H9 (cell line): Measurements from ENCODE around the gene MGST2. TPM values are rescaled to one million over a fixed set of nuclear protein-coding genes. Genes with fewer than 3 reads are reported as not detected.
A peak's percentile ranks its signal among the peaks of the same experiment; 100 is the strongest.

Experiments
- DNase-seq: peaks from one replicate; pipeline ENCODE4 v3.0.0-alpha.2; 2017
- H2AFZ ChIP-seq: one replicate; pipeline ENCODE4 v1.6.1; 2013; ENCODE audit warnings: mild to moderate bottlenecking, low read length, control low read depth, moderate library complexity
- H2AK5ac ChIP-seq: 2 replicates; pipeline ENCODE4 v1.6.1; 2013; ENCODE audit warnings: low read length, control low read depth, mixed read lengths; ENCODE audit not compliant: insufficient read length
- H2BK120ac ChIP-seq: one replicate; pipeline ENCODE4 v1.6.1; 2013; ENCODE audit warnings: low read depth, mild to moderate bottlenecking, low read length, control low read depth, inconsistent platforms; ENCODE audit not compliant: poor library complexity, severe bottlenecking
- H2BK12ac ChIP-seq: 2 replicates; pipeline ENCODE4 v1.6.1; 2013; ENCODE audit warnings: low read length, control low read depth, mixed read lengths, low read depth; ENCODE audit not compliant: insufficient read length
- H2BK15ac ChIP-seq: 2 replicates; pipeline ENCODE4 v1.6.1; 2013; ENCODE audit warnings: low read depth, low read length, control low read depth
- H2BK20ac ChIP-seq: one replicate; pipeline ENCODE4 v1.6.1; 2013; ENCODE audit warnings: low read depth, mild to moderate bottlenecking, low read length, control low read depth, inconsistent platforms; ENCODE audit not compliant: poor library complexity, severe bottlenecking
- H2BK5ac ChIP-seq: 2 replicates; pipeline ENCODE4 v1.6.1; 2013; ENCODE audit warnings: low read length, control low read depth, mixed read lengths; ENCODE audit not compliant: insufficient read length
- H3K14ac ChIP-seq: 2 replicates; pipeline ENCODE4 v1.6.1; 2013; ENCODE audit warnings: low read length, control low read depth; ENCODE audit not compliant: insufficient read depth
- H3K18ac ChIP-seq: 2 replicates; pipeline ENCODE4 v1.6.1; 2013; ENCODE audit warnings: low read depth, mild to moderate bottlenecking, mixed read lengths, low read length, control low read depth; ENCODE audit not compliant: insufficient read length
- H3K23ac ChIP-seq: 2 replicates; pipeline ENCODE4 v1.6.1; 2013; ENCODE audit warnings: low read length, control low read depth, mixed read lengths, low read depth; ENCODE audit not compliant: insufficient read length
- H3K23me2 ChIP-seq: 2 replicates; pipeline ENCODE4 v1.6.1; 2013; ENCODE audit warnings: low read depth, mild to moderate bottlenecking, mixed read lengths, low read length, control low read depth; ENCODE audit not compliant: insufficient read length, poor library complexity, severe bottlenecking
- H3K27ac ChIP-seq: 2 replicates; pipeline ENCODE4 v1.5.1; 2013; ENCODE audit warnings: low read length, control low read depth, mixed read lengths, low read depth; ENCODE audit not compliant: insufficient read length
- H3K27me3 ChIP-seq: 2 replicates; pipeline ENCODE4 v1.6.1; 2013; ENCODE audit warnings: low read length, control low read depth, inconsistent platforms; ENCODE audit not compliant: insufficient read depth
- H3K4ac ChIP-seq: 2 replicates; pipeline ENCODE4 v1.6.1; 2013; ENCODE audit warnings: low read depth, mild to moderate bottlenecking, control low read depth, inconsistent platforms, low read length, moderate library complexity
- H3K4me1 ChIP-seq: 2 replicates; pipeline ENCODE4 v1.6.1; 2013; ENCODE audit warnings: low read length, control low read depth, inconsistent platforms; ENCODE audit not compliant: insufficient read depth
- H3K4me2 ChIP-seq: 2 replicates; pipeline ENCODE4 v1.6.1; 2013; ENCODE audit warnings: low read length, control low read depth, mixed read lengths; ENCODE audit not compliant: insufficient read length, insufficient read depth
- H3K56ac ChIP-seq: 2 replicates; pipeline ENCODE4 v1.6.1; 2013; ENCODE audit warnings: low read depth, mild to moderate bottlenecking, mixed read lengths, low read length, control low read depth; ENCODE audit not compliant: insufficient read length
- H3K79me1 ChIP-seq: 2 replicates; pipeline ENCODE4 v1.6.1; 2013; ENCODE audit warnings: low read depth, mild to moderate bottlenecking, moderate library complexity, low read length, control low read depth, inconsistent platforms; ENCODE audit not compliant: insufficient read depth, poor library complexity, severe bottlenecking
- H3K79me2 ChIP-seq: 2 replicates; pipeline ENCODE4 v1.6.1; 2013; ENCODE audit warnings: low read length, control low read depth, inconsistent platforms; ENCODE audit not compliant: insufficient read depth
- H3K9ac ChIP-seq: 2 replicates; pipeline ENCODE4 v1.6.1; 2013; ENCODE audit warnings: low read length, control low read depth, mixed read lengths; ENCODE audit not compliant: insufficient read length; ENCODE audit errors: extremely low read depth
- H3K9me3 ChIP-seq: one replicate; pipeline ENCODE4 v1.6.1; 2013; ENCODE audit warnings: low read depth, low read length, inconsistent platforms; ENCODE audit not compliant: control insufficient read depth
- H3T11ph ChIP-seq: one replicate; pipeline ENCODE4 v1.6.1; 2013; ENCODE audit warnings: mild to moderate bottlenecking, low read length, control low read depth, inconsistent platforms
- H4K20me1 ChIP-seq: one replicate; pipeline ENCODE4 v1.6.1; 2013; ENCODE audit not compliant: control insufficient read depth, insufficient read length, insufficient read depth
- H4K5ac ChIP-seq: 2 replicates; pipeline ENCODE4 v1.6.1; 2013; ENCODE audit warnings: low read depth, mild to moderate bottlenecking, mixed read lengths, low read length, control low read depth; ENCODE audit not compliant: insufficient read length
- H4K8ac ChIP-seq: replicated peaks from 2 replicates; pipeline ENCODE4 v1.6.1; 2013; ENCODE audit warnings: low read length, control low read depth, mixed read lengths, low read depth; ENCODE audit not compliant: insufficient read length
- H4K91ac ChIP-seq: 2 replicates; pipeline ENCODE4 v1.6.1; 2013; ENCODE audit warnings: low read depth, mild to moderate bottlenecking, moderate library complexity, mixed read lengths, low read length, control low read depth; ENCODE audit not compliant: insufficient read length
- H3K27ac Mint-ChIP-seq, 3 experiments: 2 replicates in 2 of 3; 3 replicates in 1 of 3; pipeline ENCODE4 v1.8.0; 2020 to 2021; ENCODE audit warnings: mixed read lengths in 3 of 3, mild to moderate bottlenecking in 1 of 3, moderate library complexity in 1 of 3
- H3K27me3 Mint-ChIP-seq: 2 replicates; pipeline ENCODE4 v1.8.0; 2021; ENCODE audit warnings: low read depth, mild to moderate bottlenecking, moderate library complexity, mixed read lengths
- H3K36me3 Mint-ChIP-seq, 3 experiments: 2 replicates in 2 of 3; 3 replicates in 1 of 3; pipeline ENCODE4 v1.8.0; 2020 to 2021; ENCODE audit warnings: low read depth in 3 of 3, mixed read lengths in 3 of 3; ENCODE audit not compliant: insufficient read depth in 1 of 3
- H3K4me1 Mint-ChIP-seq, 2 experiments: 2 replicates each; pipeline ENCODE4 v1.8.0; 2020; ENCODE audit warnings: mixed read lengths in 2 of 2
- H3K4me3 Mint-ChIP-seq, 2 experiments: 2 replicates in 1 of 2; 3 replicates in 1 of 2; pipeline ENCODE4 v1.8.0; 2020 to 2021; ENCODE audit warnings: mild to moderate bottlenecking in 2 of 2, mixed read lengths in 2 of 2, moderate library complexity in 1 of 2
- H3K9me3 Mint-ChIP-seq, 2 experiments: 2 replicates in 1 of 2; 3 replicates in 1 of 2; pipeline ENCODE4 v1.8.0; 2020; ENCODE audit warnings: mild to moderate bottlenecking in 2 of 2, mixed read lengths in 2 of 2, moderate library complexity in 1 of 2
- WGBS: extraction: QIAGEN DNeasy Blood & Tissue Kit; methylation state at CpG from one replicate; pipeline ENCODE4 v1.1.7; 2013; ENCODE audit warnings: missing lambda C conversion rate, low lambda C conversion rate, mixed read lengths; ENCODE audit not compliant: insufficient read length; ENCODE audit errors: extremely low coverage; 5-methylcytosine and 5-hydroxymethylcytosine counted together
- total RNA-seq: library from RNA; stranded (reverse); gene quantifications from 2 replicates; pipeline ENCODE4 v1.2.1, GENCODE V29; 2021
- TF ChIP-seq, protein P1 (sequence below): fragments of 200-600 bp; sonication (generic); conservative IDR thresholded peaks from 3 replicates; pipeline ENCODE4 v1.8.0; 2021; ENCODE audit warnings: antibody characterized with exemption, mild to moderate bottlenecking

Gene MGST2
- total RNA-seq, 1 experiment from 2014 or later = 6.4 TPM

DNA sequence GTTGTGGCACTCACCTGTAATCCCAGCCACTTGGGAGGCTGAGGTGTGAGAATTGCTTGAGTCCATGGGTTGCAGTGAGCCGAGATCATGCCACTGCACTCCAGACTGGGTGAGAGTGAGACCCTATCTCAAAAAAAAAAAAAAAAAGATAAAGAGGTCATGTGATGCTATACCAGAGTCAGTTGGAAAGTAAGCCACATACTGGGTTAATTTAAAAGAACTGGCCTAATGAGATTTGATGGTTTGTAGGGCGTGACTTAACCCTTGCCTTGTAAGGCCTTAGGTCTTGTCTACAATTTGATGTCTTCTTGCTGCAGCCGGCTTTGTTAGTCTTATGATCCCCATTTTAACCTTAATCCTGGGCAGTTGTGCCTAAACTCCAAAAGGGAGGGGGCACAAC lies 5.2 kb downstream of the MGST2 start:
- H3K4me1 Mint-ChIP-seq = peaks cover 44 to 54% of the 10 kb centered on the region in 2 experiments
- peak overlapping the region in 2 of 3 experiments; percentile 5 to 17; a peak in 1 of 7 replicates for H3K27ac Mint-ChIP-seq
- no peak overlapping the region for H3K4me3 Mint-ChIP-seq

More for the DNA sequence above, 5.2 kb downstream of the MGST2 start:
- H2BK120ac ChIP-seq = no peak overlapping the region
- H3K9me3 ChIP-seq = no peaks in the 10 kb centered on the region
- no peak overlapping the region for H3K4me2 ChIP-seq
- H3K18ac ChIP-seq = no peak overlapping the region
- no peak overlapping the region for H4K8ac ChIP-seq
- TF ChIP-seq, protein P1, sequence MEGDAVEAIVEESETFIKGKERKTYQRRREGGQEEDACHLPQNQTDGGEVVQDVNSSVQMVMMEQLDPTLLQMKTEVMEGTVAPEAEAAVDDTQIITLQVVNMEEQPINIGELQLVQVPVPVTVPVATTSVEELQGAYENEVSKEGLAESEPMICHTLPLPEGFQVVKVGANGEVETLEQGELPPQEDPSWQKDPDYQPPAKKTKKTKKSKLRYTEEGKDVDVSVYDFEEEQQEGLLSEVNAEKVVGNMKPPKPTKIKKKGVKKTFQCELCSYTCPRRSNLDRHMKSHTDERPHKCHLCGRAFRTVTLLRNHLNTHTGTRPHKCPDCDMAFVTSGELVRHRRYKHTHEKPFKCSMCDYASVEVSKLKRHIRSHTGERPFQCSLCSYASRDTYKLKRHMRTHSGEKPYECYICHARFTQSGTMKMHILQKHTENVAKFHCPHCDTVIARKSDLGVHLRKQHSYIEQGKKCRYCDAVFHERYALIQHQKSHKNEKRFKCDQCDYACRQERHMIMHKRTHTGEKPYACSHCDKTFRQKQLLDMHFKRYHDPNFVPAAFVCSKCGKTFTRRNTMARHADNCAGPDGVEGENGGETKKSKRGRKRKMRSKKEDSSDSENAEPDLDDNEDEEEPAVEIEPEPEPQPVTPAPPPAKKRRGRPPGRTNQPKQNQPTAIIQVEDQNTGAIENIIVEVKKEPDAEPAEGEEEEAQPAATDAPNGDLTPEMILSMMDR = no peak
- H3K4me1 ChIP-seq = peaks cover 3% of the 10 kb centered on the region; the same call in 1 of the 2 replicates
- no peak overlapping the region for H3K9ac ChIP-seq
- no peak overlapping the region for H2BK15ac ChIP-seq
- H3K9me3 Mint-ChIP-seq = peaks cover 5% of the 10 kb centered on the region in 2 experiments; a peak in 3 of 5 replicates
- no peak overlapping the region for H3K56ac ChIP-seq
- peaks cover 3% of the 10 kb centered on the region for H3K27me3 Mint-ChIP-seq
- H4K91ac ChIP-seq = no peak overlapping the region
- no peak overlapping the region for H3K23ac ChIP-seq
- no peak overlapping the region for H3K4ac ChIP-seq
- no peak overlapping the region for H2AK5ac ChIP-seq
- H3K23me2 ChIP-seq = peaks cover 5% of the 10 kb centered on the region
- no peak overlapping the region for H4K5ac ChIP-seq
- no peak overlapping the region for H3T11ph ChIP-seq
- WGBS = no CpG with 5 or more reads among the region's 3 CpGs
- H2BK5ac ChIP-seq = no peak overlapping the region
- no peaks in the 10 kb centered on the region for H4K20me1 ChIP-seq
- no peak overlapping the region for H3K14ac ChIP-seq
- H3K36me3 Mint-ChIP-seq = peaks cover 0 to 6% (median 4%) of the 10 kb centered on the region in 3 experiments; a peak in 4 of 7 replicates
- no peak overlapping the region for H2AFZ ChIP-seq
- DNase-seq = no peak
- no peaks in the 10 kb centered on the region for H3K79me1 ChIP-seq
- H3K27me3 ChIP-seq = no peaks in the 10 kb centered on the region
- H3K27ac ChIP-seq = no peak overlapping the region
- no peaks in the 10 kb centered on the region for H3K79me2 ChIP-seq
- H2BK12ac ChIP-seq = no peak overlapping the region
- H2BK20ac ChIP-seq = no peak overlapping the region
